ENCODE results near the gene CHEK2. TPM values are rescaled to one million over a fixed set of nuclear protein-coding genes. Genes with fewer than 3 reads are reported as not detected.
"Not testable (repeated sequence)": the region's sequence is repeated elsewhere in the genome, so short reads cannot be mapped to it uniquely, and the experiment has no call there.

Gene CHEK2
- polyA plus RNA-seq, 3 donors, result 6.6 to 13.1 (median 7.8) TPM

- H3K4me3 ChIP-seq (replicated peaks in 1 of 3; ENCODE audit: low read depth in 2 of 3, low read length in 3 of 3); H3K4me3 Mint-ChIP-seq; H3K4me1 ChIP-seq (ENCODE audit: control insufficient read depth in 1 of 2, insufficient read depth in 2 of 2, low read length in 2 of 2); H4K20me1 ChIP-seq (ENCODE audit: insufficient read depth, low read length); H3K27ac Mint-ChIP-seq; H3K9ac ChIP-seq (ENCODE audit: insufficient read depth, low read length, poor library complexity, severe bottlenecking); H3K27ac ChIP-seq (ENCODE audit: low read depth in 1 of 2, low read length in 2 of 2); H2AFZ ChIP-seq (ENCODE audit: insufficient read depth, low read depth, low read length, poor library complexity, severe bottlenecking); H3K36me3 ChIP-seq (replicated peaks in 1 of 2; ENCODE audit: control insufficient read depth in 1 of 2, insufficient read depth in 2 of 2, low read length in 2 of 2); H3K4me2 ChIP-seq (replicated peaks; ENCODE audit: extremely low read depth, low read length, poor library complexity, severe bottlenecking); H3K79me2 ChIP-seq (ENCODE audit: insufficient read depth, low read length); intact Hi-C loops (cut with micrococcal nuclease): not testable (repeated sequence)
- Mint-ChIP-seq H3K9me3 (peaks cover 0 to 14% (median 6%) of the 10 kb centered on the region in 7 donors), H3K4me1 (peaks cover 11% of the 10 kb centered on the region), H3K36me3 (peaks cover 12 to 14% of the 10 kb centered on the region in 2 donors), H3K27me3 (ENCODE audit: low read depth in 3 of 3) (peaks cover 46 to 64% (median 47%) of the 10 kb centered on the region in 3 donors)
- 83% methylated on average over 1 of the region's 5 CpGs for WGBS (ENCODE audit: insufficient coverage)
- Histone ChIP-seq H3K9me3 (replicated peaks in 1 of 2; ENCODE audit: control insufficient read depth in 1 of 2, insufficient read depth in 1 of 2, low read length in 2 of 2) (peaks cover 0 to 10% of the 10 kb centered on the region in 2 donors), H3K27me3 (ENCODE audit: control insufficient read depth in 2 of 2, insufficient read depth in 2 of 2, low read length in 2 of 2) (peaks cover 19 to 46% of the 10 kb centered on the region in 2 donors)
- DNase-seq, result peak in 1 of 3 donors; percentile 47
Observed at GRCh38 chr22:28680813-28681490, 60.7 kb downstream of the CHEK2 start.

- H3K4me1 Mint-ChIP-seq, result peaks cover 18% of the 10 kb centered on the region
- H3K36me3 ChIP-seq (replicated peaks in 1 of 2; ENCODE audit: control insufficient read depth in 1 of 2, insufficient read depth in 2 of 2, low read length in 2 of 2); H3K27ac ChIP-seq (ENCODE audit: low read depth in 1 of 2, low read length in 2 of 2); H3K36me3 Mint-ChIP-seq; H4K20me1 ChIP-seq (ENCODE audit: insufficient read depth, low read length); intact Hi-C loops (cut with micrococcal nuclease); H3K79me2 ChIP-seq (ENCODE audit: insufficient read depth, low read length); H3K9ac ChIP-seq (ENCODE audit: insufficient read depth, low read length, poor library complexity, severe bottlenecking): not testable (repeated sequence)
- peaks cover 0 to 10% of the 10 kb centered on the region in 2 donors for H3K9me3 ChIP-seq (replicated peaks in 1 of 2; ENCODE audit: control insufficient read depth in 1 of 2, insufficient read depth in 1 of 2, low read length in 2 of 2)
- H3K9me3 Mint-ChIP-seq, result peaks cover 0 to 18% (median 6%) of the 10 kb centered on the region in 7 donors
- 1% methylated on average over 100 of the region's 101 CpGs for WGBS (ENCODE audit: insufficient coverage)
- peak within 1 kb of the TSS; percentile 94 for H3K4me3 Mint-ChIP-seq
- peak within 1 kb of the TSS; percentile 59 for H2AFZ ChIP-seq (ENCODE audit: insufficient read depth, low read depth, low read length, poor library complexity, severe bottlenecking)
- H3K4me1 ChIP-seq (ENCODE audit: control insufficient read depth in 1 of 2, insufficient read depth in 2 of 2, low read length in 2 of 2), result peaks cover 5 to 10% of the 10 kb centered on the region in 2 donors
- H3K27ac Mint-ChIP-seq, result peak within 1 kb of the TSS in 2 of 7 donors; percentile 16 to 65
- H3K4me2 ChIP-seq (replicated peaks; ENCODE audit: extremely low read depth, low read length, poor library complexity, severe bottlenecking), result peak within 1 kb of the TSS; percentile 66
- H3K4me3 ChIP-seq (replicated peaks in 1 of 3; ENCODE audit: low read depth in 2 of 3, low read length in 3 of 3), result peak within 1 kb of the TSS; percentile 35 to 71 (median 36)
- H3K27me3 Mint-ChIP-seq (ENCODE audit: low read depth in 3 of 3), result peaks cover 58 to 76% (median 59%) of the 10 kb centered on the region in 3 donors
- peaks cover 30 to 58% of the 10 kb centered on the region in 2 donors for H3K27me3 ChIP-seq (ENCODE audit: control insufficient read depth in 2 of 2, insufficient read depth in 2 of 2, low read length in 2 of 2)
- DNase-seq, result peak; percentile 29 to 44 (median 37)
Observed at GRCh38 chr22:28679611-28680287, 61.9 kb downstream of the CHEK2 start, which contains the start of gene TTC28. TSS of gene TTC28 (minus strand) at chr22:28679840. CDS start at chr22:28679723, 117 bp downstream.

- WGBS (ENCODE audit: insufficient coverage), result 14% methylated on average over 30 of the region's 58 CpGs
- H4K20me1 ChIP-seq (ENCODE audit: insufficient read depth, low read length); H3K9ac ChIP-seq (ENCODE audit: insufficient read depth, low read length, poor library complexity, severe bottlenecking); DNase-seq; H3K36me3 Mint-ChIP-seq; H3K79me2 ChIP-seq (ENCODE audit: insufficient read depth, low read length); intact Hi-C loops (cut with micrococcal nuclease); H3K27ac ChIP-seq (ENCODE audit: low read depth in 1 of 2, low read length in 2 of 2); H3K36me3 ChIP-seq (replicated peaks in 1 of 2; ENCODE audit: control insufficient read depth in 1 of 2, insufficient read depth in 2 of 2, low read length in 2 of 2): not testable (repeated sequence)
- peak overlapping the region; percentile 34 to 71 (median 35) for H3K4me3 ChIP-seq (replicated peaks in 1 of 3; ENCODE audit: low read depth in 2 of 3, low read length in 3 of 3)
- H3K4me1 Mint-ChIP-seq, result peaks cover 25% of the 10 kb centered on the region
- peaks cover 0 to 10% of the 10 kb centered on the region in 2 donors for H3K9me3 ChIP-seq (replicated peaks in 1 of 2; ENCODE audit: control insufficient read depth in 1 of 2, insufficient read depth in 1 of 2, low read length in 2 of 2)
- peaks cover 32 to 65% of the 10 kb centered on the region in 2 donors for H3K27me3 ChIP-seq (ENCODE audit: control insufficient read depth in 2 of 2, insufficient read depth in 2 of 2, low read length in 2 of 2)
- H3K4me2 ChIP-seq (replicated peaks; ENCODE audit: extremely low read depth, low read length, poor library complexity, severe bottlenecking), result peak overlapping the region; percentile 66
- H3K4me1 ChIP-seq (ENCODE audit: control insufficient read depth in 1 of 2, insufficient read depth in 2 of 2, low read length in 2 of 2), result peaks cover 12 to 18% of the 10 kb centered on the region in 2 donors
- peak overlapping the region; percentile 73 to 88 for H3K4me3 Mint-ChIP-seq
- H3K27ac Mint-ChIP-seq, result peak overlapping the region in 1 of 7 donors; percentile 65
- peaks cover 0 to 25% (median 10%) of the 10 kb centered on the region in 7 donors for H3K9me3 Mint-ChIP-seq
- peak overlapping the region; percentile 59 for H2AFZ ChIP-seq (ENCODE audit: insufficient read depth, low read depth, low read length, poor library complexity, severe bottlenecking)
- H3K27me3 Mint-ChIP-seq (ENCODE audit: low read depth in 3 of 3), result peaks cover 64 to 80% (median 67%) of the 10 kb centered on the region in 3 donors
Observed at GRCh38 chr22:28678778-28679610, 62.6 kb downstream of the CHEK2 start.
